DMS 273 treated with DMSO at 0.1 percent for 48 hours (cell line): ENCODE measurements around the gene GPR35.

ENCODE experiments used
- DNase-seq: peaks from one replicate; lab custom pipeline; 2025; lab: John Stamatoyannopoulos, UW

GPR35 gene

DNA sequence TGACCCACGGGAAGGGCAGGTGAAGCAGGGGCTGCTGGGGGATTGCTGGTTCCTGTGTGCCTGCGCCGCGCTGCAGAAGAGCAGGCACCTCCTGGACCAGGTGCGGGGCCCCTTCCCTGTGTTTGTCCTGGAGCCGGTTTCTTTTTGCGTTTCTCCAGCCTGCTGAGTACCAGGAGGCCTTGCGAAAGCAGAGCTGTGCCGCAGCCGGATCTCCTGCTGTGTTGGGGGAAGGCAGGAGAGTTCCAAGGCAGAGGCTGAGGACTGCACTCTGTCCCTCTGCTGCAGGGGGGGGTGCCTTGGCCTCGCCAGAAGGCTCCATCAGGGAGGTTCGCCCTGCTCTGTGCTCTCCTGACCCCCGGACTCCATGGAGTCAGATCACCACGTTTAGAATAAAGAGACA is 35.9 kb upstream of the GPR35 start:
- no peak for DNase-seq

DNA sequence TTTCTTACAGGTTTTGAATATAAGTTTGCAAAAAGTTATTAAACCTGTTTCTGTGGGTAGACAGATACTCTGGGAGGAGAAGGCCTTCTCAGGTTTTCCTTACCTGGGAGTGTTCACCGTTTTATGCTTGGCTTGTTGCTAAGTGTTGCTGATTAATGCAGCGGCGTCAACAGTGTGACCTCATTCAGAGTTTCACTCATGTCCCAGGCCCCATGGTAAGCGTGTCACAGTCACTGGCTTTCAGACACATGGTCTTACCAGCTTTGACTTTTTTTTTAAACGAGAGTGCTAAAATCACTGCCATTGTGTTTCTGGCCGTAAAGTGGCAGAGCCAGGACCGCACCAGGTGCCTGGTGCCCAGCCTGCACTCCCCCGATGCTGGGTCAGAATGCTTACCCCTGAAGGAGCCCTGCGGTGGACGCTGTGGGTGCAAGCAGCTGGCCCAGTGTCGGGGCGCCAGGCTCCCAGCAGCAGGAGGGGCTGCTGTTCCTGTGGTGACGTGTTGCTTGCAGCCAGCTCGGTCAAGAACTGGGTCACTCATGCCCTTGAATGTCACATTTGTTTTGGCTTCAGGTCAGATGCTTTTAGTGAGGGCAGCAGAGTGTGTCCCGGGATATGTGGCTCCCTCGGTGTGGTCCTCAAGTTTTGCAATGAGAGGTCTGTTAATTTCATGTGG is 35.3 kb upstream of the GPR35 start:
- no peak for DNase-seq

DNA sequence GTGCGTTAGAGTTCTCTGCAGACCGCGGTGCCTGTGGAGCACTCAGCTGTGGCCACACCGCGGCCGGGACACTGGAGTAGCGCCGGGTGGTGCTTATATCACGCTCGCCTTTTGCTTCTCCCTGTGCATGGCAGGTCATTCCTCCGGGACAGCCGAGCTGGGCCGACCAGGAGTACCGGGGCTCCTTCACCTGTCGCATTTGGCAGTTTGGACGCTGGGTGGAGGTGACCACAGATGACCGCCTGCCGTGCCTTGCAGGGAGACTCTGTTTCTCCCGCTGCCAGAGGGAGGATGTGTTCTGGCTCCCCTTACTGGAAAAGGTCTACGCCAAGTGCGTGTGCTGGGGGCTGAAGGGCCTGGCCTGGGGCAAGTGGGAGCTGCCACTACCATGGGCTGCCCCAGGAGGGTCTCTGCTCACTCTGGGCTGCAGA is 34.6 kb upstream of the GPR35 start:
- no peak for DNase-seq

DNA sequence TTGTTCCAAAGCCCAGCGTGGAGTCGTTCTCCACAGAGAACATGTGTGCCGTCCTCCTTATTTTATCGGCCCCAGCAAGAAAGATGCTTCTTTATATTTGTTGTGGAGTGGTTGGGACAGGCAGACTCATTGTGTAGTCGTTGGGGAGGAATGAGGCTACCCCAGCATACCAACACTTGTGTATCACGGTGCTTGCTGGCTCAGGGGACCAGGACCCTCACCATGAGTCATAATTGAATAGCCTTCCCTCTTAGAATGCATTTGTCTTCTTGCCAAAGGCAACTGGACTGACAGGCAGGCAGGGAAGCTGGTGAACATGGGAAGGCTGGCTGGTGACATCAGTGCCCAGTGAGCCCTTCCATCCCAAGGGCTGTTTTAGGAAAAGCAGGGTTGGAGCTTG is 34.1 kb upstream of the GPR35 start:
- no peak for DNase-seq

DNA sequence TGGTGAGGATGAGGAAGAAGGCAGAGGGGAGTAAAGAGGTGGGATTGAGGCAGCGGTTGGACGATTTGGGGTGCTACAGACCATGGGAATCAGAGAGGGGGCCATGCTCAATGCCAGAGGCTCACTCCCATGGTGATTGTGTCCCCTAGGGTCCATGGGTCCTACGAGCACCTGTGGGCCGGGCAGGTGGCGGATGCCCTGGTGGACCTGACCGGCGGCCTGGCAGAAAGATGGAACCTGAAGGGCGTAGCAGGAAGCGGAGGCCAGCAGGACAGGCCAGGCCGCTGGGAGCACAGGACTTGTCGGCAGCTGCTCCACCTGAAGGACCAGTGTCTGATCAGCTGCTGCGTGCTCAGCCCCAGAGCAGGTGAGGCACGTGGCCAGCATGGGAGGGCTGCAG is 33.5 kb upstream of the GPR35 start:
- DNase-seq: no peak

DNA sequence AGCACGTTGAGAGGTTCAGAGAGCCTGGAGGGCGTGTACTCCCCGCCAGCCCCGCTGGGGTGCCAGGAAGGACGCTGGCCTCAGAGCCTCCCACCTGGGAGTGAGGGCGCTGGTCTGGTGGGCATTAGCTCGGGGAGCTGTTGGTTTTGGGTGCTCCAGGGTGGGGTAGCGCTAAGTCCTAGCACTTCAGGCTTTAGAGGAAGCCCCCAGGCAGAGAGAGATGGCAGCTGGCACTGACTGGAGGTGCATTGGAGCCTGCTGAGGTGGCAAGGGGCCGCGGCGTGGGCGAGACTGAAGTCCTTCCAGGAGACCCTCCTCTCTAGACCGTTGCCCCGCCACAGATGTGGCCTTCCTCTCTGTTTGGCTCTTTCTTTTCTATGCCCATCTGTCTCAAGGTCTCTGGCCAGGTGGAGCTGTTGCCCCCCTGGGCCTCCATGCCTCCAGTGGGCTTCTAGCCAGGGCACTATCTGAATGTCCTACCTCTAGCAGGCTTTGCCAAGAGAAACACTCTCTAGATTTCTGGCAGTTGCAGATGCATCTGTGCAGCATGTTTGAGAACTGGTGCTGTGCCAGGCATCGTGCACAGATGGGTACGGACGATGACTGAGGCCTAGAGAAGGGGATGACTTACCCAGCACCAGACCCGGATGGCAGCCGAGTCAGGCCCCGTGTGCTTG is 32.1 kb upstream of the GPR35 start:
- peak; percentile 86 for DNase-seq

DNA sequence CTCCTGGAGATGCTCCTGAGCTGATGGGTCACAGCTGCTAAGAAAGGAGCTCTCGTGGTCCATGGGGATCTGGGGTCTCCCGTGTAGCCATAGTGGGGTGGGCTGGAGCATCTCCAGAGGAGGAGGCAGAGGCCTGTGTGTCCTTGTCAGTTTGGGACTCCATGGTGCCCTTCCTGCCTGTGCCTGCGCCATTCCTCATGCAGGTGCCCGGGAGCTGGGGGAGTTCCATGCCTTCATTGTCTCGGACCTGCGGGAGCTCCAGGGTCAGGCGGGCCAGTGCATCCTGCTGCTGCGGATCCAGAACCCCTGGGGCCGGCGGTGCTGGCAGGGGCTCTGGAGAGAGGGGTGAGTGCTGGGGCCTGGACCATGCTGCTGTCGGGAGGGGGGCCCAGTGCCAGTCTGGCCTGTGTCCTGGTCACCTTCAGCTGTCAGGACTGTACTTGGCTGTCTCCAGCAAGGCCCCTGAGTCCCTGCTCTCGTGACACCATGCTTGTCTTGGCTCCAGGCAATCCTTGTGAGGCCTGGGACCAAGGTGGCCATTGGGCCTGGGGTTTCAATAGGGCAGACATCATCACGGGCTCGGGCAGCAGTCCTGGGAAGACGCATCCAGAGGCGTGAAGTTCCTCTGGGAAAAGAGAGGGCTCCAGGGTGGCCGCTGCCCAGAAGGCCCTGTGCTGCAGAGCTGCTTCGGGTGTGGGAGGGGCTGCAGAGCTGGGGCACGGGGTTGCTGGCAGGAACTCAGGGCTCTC is 31.4 kb upstream of the GPR35 start:
- DNase-seq: no peak

DNA sequence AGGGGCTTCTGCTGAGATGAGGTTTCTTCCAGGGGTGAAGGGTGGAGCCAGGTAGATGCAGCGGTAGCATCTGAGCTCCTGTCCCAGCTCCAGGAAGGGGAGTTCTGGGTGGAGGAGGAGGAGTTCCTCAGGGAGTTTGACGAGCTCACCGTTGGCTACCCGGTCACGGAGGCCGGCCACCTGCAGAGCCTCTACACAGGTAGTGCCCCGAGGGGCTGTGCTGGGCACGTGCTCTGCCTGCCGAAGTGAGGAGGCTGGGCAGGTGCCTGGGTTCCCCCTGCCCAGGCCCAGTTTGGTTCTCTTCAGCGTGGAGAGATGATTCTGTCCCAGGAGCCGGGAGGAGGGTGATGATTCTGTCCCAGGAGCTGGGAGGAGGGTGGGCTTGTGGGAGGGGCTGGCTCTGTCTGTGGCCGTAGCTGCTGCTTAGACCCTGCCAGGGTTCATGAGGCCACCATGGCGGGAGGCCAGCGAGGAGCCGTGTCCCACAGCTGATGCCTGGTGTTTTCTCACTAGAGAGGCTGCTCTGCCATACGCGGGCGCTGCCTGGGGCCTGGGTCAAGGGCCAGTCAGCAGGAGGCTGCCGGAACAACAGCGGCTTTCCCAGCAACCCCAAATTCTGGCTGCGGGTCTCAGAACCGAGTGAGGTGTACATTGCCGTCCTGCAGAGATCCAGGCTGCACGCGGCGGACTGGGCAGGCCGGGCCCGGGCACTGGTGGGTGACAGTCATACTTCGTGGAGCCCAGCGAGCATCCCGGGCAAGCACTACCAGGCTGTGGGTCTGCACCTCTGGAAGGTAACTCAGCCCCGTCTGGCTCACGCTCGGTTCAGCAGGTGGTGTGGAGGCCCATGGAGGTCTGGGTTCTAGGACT is 30.5 kb upstream of the GPR35 start:
- DNase-seq: no peak

DNA sequence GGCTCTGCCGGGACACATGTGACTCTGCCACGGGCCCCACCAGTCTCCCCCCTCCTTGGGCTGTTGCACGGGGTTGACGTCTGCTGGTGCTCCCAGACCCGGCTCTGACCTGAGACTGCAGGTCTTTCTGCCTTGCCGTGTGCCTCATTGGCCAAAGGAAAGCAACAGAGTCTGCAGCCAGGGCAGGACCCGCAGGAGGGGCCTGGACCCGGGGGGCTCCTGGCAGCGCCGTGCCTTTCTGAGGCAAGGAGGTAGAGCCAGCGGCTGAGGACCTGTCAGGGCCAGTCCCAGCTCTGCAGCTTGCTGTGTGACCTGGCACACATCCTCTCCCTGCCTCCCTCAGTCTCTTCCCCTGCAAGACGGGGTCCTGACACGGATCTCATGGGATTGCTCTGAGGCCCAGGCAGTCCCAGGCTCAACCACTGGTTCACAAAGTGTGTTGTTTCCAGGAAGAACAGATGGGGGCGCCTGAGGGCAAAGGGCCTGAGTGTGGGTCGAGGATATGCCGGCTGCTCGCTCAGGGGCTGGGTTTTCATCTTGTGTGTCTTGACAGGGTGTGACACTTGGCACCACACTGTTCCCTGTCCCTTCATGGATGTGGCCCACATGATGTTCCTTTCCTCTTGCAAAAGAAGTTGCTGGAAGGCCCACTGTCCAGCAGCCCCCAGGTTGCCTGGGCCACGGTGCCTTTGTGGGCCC is 29.8 kb upstream of the GPR35 start:
- no peak for DNase-seq

DNA sequence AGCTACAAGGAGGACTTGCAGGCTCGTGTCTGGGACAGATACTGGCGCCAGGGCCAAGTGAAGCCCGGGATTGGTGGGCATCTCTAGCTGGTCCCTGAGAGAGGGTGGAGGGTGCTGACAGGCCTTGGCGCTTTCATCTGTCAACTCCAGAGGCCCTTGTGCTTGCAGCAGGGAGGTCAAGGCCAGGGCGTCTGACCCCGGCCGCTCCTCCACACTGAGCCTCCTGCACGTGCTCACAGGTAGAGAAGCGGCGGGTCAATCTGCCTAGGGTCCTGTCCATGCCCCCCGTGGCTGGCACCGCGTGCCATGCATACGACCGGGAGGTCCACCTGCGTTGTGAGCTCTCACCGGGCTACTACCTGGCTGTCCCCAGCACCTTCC is 29.2 kb upstream of the GPR35 start:
- no peak for DNase-seq

DNA sequence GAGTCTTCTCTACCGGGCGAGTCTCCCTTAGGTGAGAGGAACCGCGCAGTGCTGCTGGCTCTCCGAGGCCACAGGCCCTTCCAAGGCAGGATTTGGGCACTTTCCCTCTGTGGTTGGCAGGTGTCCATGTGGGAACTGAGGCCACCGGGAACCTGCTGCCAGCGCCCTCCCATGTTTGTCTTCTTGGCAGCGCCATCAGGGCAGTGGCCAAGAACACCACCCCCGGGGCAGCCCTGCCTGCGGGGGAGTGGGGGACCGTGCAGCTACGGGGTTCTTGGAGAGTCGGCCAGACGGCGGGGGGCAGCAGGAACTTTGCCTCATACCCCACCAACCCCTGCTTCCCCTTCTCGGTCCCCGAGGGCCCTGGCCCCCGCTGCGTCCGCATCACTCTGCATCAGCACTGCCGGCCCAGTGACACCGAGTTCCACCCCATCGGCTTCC is 28.8 kb upstream of the GPR35 start:
- DNase-seq: no peak

DNA sequence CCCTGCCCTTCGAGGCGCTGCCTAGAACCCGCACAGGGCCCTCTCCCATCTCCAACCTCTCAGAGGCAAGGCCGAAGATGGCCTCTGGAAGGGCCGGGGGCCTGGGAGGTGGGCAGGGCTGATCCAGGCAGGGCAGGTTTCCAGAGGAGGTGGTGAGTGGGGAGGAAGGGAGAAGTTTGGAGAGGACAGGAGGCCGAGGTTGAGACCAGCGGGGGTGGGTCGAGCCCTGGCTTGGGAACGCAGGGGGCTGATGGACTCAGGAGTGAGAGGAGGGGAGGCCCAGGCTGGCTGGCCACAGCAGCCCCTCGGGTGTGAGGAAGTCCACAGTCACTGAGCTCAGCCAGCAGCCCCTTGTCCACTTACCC is 28.2 kb upstream of the GPR35 start:
- DNase-seq: no peak

DNA sequence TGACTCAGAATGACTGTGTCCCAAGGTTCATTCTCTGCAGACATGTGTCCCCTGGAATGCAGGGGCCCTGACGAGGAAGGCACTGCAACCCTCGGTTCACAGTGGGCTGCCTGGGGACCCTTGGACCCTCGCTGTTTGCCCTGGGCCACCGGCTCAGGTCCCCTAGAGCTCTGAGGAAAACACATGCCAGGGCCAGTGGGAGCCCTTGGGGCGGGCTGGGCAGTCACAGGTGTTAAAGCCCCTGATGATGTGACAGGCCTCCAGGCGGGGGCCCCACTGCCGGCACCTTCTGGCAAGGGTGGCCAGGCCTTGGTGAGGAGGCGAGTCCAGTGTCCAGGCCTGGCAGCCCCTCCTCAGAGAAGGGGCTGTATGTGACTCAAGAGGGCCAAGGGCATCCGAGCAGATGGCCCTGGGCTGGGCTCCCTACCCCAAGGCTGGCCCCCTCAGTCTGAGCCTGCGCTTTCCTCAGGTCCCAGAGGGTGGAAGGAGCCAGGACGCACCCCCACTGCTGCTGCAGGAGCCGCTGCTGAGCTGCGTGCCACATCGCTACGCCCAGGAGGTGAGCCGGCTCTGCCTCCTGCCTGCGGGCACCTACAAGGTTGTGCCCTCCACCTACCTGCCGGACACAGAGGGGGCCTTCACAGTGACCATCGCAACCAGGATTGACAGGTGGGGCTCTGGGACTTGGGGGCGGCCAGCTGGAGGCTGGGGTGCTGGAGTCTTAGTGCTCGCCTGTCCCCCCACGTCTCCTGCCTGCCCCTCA is 27.7 kb upstream of the GPR35 start:
- DNase-seq: no peak

DNA sequence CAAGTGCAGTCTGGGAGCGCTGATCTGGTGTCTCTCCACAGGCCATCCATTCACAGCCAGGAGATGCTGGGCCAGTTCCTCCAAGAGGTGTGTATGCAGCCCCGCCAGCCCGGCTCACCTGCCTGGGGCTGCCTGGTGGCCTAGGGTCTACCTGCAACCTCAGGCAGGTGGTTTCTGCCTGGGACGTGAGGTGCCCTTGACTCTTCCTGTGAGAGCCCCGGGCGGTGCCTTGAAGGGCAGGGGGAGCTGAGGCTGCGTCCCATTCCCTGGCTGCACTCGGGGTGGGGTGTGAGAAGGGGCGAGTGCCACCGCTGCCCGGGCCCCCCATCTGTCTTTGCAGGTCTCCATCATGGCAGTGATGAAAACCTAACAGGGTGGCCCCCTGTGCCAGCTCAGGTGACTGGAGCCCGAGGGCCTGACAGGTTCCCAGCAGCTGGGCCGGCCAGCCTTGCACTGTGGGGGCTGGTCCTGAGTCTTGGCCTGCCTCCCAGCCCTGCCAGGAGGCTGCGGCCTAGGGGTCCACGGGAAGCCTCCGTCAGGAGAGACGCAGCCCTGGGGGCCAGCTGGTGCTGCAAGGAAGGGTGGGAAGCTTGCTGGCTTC is 26.9 kb upstream of the GPR35 start:
- no peak for DNase-seq

DNA sequence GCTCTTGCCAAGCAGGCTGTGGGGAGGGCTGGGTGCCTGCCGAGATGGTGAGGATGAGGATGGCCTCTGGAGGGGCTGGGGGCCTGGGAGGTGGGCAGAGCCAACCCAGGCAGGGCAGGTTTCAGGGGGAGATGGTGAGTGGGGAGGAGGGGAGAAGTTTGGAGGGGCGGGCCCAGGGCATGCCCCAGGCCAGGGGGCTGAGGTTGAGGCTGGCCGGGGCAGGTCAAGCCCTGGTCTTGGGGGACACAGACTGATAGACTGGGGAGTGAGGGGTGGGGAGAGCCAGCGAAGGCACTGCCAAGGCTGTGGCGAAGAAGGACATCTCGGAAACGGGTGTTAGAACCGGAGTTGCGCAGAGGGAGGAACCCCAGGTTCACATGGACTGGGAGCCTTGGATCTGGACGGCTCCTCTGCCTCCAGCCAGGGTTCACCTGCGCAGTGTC is 26.1 kb upstream of the GPR35 start:
- DNase-seq: no peak

DNA sequence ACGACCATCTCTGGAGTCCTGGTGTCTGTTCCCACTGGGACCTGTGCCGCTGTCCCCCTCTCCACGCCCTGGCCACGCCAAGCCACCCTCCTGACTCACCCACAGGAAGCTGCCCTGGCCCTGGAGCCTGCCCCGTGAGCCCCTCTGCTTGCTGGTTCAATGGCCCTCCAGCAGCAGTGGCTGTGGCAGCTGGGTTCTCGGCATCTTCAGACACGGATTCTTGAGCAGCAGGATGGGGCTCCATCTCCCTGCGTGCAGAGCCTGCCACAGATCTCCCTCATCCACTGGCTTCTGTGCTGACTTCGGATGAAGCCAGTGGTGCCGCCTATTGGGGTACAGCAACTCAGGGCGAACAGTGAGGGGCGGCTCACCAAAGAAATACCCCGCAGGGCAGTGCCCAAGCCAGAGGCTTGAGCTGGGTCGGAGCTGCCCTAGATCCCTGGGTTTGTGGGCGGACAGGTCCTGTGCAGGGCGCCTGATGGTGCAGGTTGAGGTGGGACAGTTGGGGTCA is 24.8 kb upstream of the GPR35 start:
- DNase-seq: no peak

DNA sequence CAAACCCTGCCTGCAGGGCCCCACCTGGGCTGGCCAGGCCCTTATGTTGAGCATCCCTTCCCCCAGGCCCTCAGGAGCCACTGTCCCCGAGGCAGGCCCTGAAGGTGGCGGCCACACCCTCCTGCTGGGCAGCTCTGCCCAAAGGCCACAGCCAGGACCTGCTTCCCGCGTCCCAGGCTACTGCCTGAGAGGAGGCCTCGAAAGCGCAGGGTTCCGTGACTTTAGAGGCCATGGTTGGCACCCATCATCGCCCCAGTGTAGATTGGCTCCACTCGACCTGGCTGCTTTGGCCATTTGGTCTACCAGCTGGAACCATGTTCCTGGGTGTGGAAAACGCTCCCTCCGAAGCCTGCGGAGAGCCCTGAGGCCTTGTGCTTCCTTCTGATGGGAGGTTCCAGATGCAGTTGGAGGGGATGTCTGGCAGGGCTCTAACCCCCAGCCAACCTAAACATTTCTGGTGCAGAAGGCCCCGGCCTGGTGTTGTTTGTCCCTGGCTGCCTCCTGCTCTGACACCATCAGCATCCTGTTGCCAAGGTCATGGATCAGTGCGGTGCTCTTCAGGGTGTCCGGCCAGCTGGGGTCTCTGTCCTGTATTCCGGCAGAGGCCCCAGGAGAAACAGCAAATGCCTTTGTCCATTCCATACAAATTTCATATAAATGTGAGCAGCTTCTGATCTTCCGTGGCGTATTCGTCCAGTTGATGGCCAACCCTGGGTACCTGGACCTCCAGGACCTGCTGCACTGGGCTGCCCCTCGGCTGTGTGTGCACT is 24.0 kb upstream of the GPR35 start:
- no peak for DNase-seq

DNA sequence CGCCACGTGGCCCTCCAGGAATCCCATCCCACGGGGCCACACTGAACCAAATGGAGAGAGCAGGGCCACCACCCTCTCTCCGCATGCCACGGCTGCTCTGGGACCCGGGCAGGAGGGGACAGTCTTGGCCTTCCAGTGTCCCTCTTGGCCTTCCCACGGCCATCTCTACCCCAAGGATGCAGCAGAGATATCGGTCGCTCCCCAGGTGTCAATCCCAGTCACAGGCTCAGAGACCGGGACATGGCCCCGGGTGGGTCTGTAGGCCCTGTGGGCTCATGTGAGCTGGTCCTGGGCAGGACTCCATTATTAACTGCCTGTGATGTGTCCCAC is 23.5 kb upstream of the GPR35 start:
- no peak for DNase-seq

DNA sequence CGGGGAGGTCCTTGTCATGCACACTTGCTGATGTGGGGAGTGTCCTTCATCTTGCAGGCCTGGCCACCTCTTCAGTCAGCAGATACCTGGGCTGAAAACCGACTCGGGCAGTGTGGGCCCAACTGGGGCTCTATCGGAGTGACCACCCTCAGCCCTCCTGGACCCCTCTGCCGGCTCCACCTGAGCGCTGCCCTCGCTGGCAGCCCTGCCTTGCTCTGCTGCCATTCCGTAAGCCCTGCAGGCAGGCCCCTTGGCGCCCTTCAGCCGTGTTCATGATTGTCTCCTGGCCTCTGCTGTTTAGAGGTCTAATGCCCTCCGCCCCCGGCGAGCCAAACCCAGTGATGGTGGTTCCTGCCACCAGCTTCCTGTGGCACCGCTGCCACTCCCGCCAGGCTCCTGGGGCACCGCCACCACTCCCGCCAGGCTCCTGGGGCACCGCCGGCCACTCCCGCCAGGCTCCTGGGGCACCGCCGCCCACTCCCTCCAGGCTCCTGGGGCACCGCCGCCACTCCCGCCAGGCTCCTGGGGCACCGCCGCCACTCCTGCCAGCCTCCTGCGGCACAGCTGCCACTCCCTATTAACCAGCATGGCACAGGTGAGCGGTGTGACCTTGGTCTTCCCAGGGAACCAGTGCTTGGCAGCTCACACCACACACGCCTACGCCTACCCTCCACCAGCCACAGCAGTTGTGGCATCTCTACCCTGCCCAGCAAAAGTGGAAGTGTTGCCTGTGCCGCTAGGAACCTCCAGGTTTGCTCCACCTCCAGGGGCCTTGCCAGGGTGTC is 22.8 kb upstream of the GPR35 start:
- DNase-seq: no peak
